ENCODE measurements around the gene NRGN. TPM values are rescaled to one million over a fixed set of nuclear protein-coding genes. Genes with fewer than 3 reads are reported as not detected.

NRGN gene
- total RNA-seq = 0.28 TPM in 1 of 2 replicates, not detected in the other

DNA sequence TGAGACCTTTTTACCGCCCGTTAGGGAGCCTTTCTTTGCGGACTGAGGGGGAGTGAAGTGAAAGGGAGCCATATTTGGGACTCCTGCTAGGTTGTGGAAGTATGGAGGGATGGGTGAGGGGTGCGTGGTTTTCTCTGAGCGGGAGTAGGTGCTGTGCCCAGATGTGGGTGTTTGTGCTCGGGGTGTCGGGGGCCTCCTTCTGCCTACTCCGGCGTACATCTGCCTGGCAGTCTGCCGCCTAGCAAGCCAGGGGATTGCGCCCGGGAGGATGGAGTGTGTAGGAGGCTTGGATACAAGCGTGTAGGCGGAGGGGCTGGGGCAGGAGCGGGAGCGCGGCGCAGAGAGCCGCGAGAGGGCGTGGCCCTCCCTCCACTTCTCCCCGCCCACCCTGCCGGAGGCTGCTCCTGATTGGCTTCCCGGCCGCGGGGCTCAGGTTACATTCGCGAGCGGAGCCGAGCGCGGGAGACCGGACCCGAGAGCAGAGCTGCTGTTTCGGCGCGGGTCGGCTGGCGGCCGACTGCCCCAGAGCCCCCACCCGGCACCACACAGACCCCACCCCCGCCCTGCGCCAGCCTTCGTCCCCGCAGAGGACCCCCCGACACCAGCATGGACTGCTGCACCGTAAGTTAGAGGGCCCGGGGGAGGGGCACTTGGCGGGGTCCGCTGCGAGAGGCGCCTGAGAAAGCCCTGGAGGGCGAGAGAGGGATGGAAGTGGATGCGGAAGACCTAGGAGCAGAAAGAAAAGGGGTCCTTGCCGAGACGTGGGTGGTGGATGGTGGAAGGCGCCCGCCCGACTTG lies at the start of gene NRGN:
TSS of gene NRGN (plus strand) at position 464 of the 798 bp plus-strand sequence. CDS start at position 607, 143 bp downstream.

DNA sequence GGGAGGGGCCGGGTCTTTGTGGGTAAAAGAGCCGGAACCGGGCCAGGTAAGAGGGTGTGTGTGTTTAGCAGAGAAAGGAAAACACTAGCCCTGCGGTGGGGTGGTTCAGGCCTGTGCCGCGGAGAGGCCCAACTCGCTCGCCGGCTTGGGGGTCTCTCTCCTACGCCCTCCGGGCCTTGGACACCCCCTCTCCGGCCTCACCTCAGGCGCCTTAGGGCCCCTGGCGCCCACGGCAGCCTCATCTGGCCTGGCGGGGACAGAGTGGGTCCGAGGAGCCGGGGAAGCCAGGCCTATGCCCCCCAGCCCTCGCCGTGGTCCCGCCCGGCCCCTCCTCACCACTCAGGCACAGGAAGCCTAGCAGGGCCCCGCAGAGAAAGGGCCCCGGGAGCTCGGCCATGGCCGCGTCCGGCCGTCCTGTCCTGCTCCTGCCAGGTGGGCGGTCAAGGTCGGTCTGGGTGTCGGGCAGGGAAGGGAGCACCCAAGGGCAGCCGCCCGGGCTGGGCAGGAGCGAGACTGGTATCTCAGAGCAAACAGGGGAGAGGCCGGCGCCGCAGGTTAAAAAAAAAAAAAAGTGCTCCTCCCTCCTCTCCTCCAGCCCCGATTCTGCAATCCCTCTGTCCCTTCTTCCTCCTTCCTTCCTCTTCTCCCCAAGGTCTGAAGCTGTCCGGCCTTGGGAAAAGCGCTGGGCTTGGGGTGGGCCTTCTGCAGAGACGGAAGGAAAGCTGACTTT lies 12.2 kb downstream of the NRGN start, which contains the start of gene VSIG2:
TSS of gene VSIG2 (minus strand) at position 515 of the 730 bp plus-strand sequence. CDS start at position 397, 118 bp downstream.

DNA sequence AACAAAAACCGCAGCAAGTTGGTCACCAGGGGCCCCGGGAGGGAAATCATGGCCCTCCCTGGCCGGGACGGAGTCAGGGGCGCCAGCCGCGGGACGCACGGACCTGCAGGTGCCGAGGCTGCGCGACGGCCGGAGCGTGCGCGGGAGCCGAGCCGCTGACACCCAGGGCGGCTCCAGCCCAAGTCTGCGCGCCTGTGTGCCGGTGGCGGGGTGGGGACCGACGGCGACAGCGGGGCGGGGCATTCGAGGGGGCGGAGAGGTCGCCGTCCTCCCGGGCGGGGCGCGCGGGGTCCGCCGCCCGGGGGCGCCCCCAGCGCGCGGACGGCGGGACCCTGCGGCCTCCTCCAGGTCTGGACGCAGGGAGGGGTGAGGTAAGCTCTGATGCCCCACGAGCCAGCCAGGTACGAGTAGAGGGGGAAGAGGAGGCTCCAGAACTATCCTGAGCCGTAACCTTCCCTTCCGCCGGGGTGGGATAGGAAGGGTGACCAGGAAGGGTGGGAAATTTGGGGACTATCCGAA lies 22.4 kb downstream of the NRGN start, which contains the start of gene ESAM:
TSS of gene ESAM (minus strand) at position 186 of the 519 bp plus-strand sequence. CDS start at position 50, 136 bp downstream.

Other genes with a start within 250 kb of the NRGN start
- gene OR8B12, start 196.3 kb upstream of the NRGN start, total RNA-seq = not detected in 2 replicates
- not detected in 2 replicates for gene OR8A1, start 169.9 kb upstream of the NRGN start, total RNA-seq
- not detected in 2 replicates for gene PANX3, start 128.5 kb upstream of the NRGN start, total RNA-seq
- 26.7 and 29.4 TPM in 2 replicates for gene TBRG1, start 117.1 kb upstream of the NRGN start, total RNA-seq
- 17.5 and 18.3 TPM in 2 replicates for gene SIAE, start 66.2 kb upstream of the NRGN start, total RNA-seq
- gene SPA17, start 66.0 kb upstream of the NRGN start, total RNA-seq = 5.0 and 8.1 TPM in 2 replicates
- gene VSIG2, start 12.3 kb downstream of the NRGN start, total RNA-seq = not detected in 2 replicates
- gene ESAM, start 22.3 kb downstream of the NRGN start, total RNA-seq = 0.30 and 0.37 TPM in 2 replicates
- gene MSANTD2, start 60.5 kb downstream of the NRGN start, total RNA-seq = 8.3 and 12.0 TPM in 2 replicates
- 6.2 and 7.7 TPM in 2 replicates for gene ROBO3, start 125.5 kb downstream of the NRGN start, total RNA-seq
- gene ROBO4, start 157.9 kb downstream of the NRGN start, total RNA-seq = 0.30 and 0.46 TPM in 2 replicates
- 0.09 TPM in 1 of 2 replicates, not detected in the other for gene HEPN1, start 179.3 kb downstream of the NRGN start, total RNA-seq
- not detected in 2 replicates for gene HEPACAM, start 196.1 kb downstream of the NRGN start, total RNA-seq
- 0.30 and 1.9 TPM in 2 replicates for gene CCDC15, start 214.3 kb downstream of the NRGN start, total RNA-seq